Glutamatergic neuron (in vitro differentiated cells): ENCODE results near the gene CTNND2. TPM values are rescaled to one million over a fixed set of nuclear protein-coding genes. Genes with fewer than 3 reads are reported as not detected.

Experiments
- DNase-seq: peaks from one replicate; pipeline ENCODE4 v3.0.0; 2022
- H3K27ac Mint-ChIP-seq: one replicate; pipeline ENCODE4 v1.8.0; 2020; ENCODE audit warnings: mild to moderate bottlenecking, mixed read lengths, inconsistent platforms; ENCODE audit not compliant: unreplicated experiment
- H3K27me3 Mint-ChIP-seq: one replicate; pipeline ENCODE4 v1.8.0; 2020; ENCODE audit warnings: mild to moderate bottlenecking, moderate library complexity, mixed read lengths, inconsistent platforms; ENCODE audit not compliant: unreplicated experiment
- H3K36me3 Mint-ChIP-seq: one replicate; pipeline ENCODE4 v1.8.0; 2020; ENCODE audit warnings: mild to moderate bottlenecking, mixed read lengths, inconsistent platforms; ENCODE audit not compliant: unreplicated experiment
- H3K4me1 Mint-ChIP-seq: one replicate; pipeline ENCODE4 v1.8.0; 2020; ENCODE audit warnings: mild to moderate bottlenecking, low read depth, mixed read lengths, inconsistent platforms; ENCODE audit not compliant: unreplicated experiment
- H3K4me3 Mint-ChIP-seq: one replicate; pipeline ENCODE4 v1.8.0; 2020; ENCODE audit warnings: mild to moderate bottlenecking, mixed read lengths, inconsistent platforms; ENCODE audit not compliant: unreplicated experiment
- H3K9me3 Mint-ChIP-seq: one replicate; pipeline ENCODE4 v1.8.0; 2020; ENCODE audit warnings: mild to moderate bottlenecking, moderate library complexity, mixed read lengths, inconsistent platforms; ENCODE audit not compliant: unreplicated experiment
- total RNA-seq: library from RNA; stranded (reverse); fragmentation: NEBNext Ultra II Directional; extraction: Animal tissue kit (Norgen Biotek cat#: 25700); gene quantifications from one replicate; pipeline ENCODE4 v1.2.1, GENCODE V29; 2021; ENCODE audit not compliant: unreplicated experiment
- TF ChIP-seq, protein P1 (sequence below): fragments of 200-600 bp; sonication (generic); IDR thresholded peaks from one replicate; pipeline ENCODE4 v1.5.0; 2021; ENCODE audit not compliant: partially characterized antibody, unreplicated experiment

CTNND2 gene
- total RNA-seq, 1 donor from 2014 or later, result 134 TPM

- Mint-ChIP-seq H3K36me3 (no peaks in the 10 kb centered on the region), H3K27ac (no peak overlapping the region), H3K4me1 (peaks cover 1% of the 10 kb centered on the region), H3K27me3 (no peaks in the 10 kb centered on the region), H3K9me3 (no peaks in the 10 kb centered on the region), H3K4me3 (no peak overlapping the region)
- TF ChIP-seq, protein P1, sequence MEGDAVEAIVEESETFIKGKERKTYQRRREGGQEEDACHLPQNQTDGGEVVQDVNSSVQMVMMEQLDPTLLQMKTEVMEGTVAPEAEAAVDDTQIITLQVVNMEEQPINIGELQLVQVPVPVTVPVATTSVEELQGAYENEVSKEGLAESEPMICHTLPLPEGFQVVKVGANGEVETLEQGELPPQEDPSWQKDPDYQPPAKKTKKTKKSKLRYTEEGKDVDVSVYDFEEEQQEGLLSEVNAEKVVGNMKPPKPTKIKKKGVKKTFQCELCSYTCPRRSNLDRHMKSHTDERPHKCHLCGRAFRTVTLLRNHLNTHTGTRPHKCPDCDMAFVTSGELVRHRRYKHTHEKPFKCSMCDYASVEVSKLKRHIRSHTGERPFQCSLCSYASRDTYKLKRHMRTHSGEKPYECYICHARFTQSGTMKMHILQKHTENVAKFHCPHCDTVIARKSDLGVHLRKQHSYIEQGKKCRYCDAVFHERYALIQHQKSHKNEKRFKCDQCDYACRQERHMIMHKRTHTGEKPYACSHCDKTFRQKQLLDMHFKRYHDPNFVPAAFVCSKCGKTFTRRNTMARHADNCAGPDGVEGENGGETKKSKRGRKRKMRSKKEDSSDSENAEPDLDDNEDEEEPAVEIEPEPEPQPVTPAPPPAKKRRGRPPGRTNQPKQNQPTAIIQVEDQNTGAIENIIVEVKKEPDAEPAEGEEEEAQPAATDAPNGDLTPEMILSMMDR, result no peak
- DNase-seq, result no peak
Observed at GRCh38 chr5:11540112-11540511, 364.1 kb downstream of the CTNND2 start.

DNA sequence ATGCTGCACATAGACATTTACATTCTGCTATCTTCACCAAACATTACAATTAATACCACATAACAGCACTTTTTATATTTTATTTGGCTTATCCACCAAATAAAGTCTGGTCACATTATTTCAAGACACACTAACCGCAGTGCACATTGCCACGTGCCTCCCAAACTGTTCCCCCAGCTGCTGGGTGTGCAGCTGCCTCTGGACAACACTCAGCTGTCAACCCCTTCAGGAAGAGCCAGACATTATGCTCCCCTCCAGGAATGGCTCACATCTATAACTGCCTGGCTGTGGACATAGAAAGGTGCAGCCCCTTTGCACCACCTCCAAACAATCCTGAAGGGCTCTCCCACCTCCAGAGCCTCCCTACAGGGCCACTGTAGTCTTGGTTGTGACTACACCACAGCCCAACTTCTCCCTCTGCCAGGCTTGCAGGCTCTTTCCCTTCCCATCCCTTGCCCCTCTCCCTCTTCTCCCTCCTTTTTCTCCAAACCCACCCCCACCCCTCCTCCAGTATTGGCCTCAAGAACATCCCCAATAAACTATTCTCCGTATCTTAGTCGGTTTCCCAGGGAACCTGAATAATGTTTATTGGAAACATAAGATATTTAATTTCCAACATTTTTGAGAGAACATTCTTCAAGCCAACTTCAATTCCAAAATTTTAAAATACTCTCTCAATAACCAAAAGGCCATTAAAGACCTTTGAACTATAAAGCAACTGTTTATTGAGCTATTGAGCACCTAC lies 372.3 kb downstream of the CTNND2 start:
- Mint-ChIP-seq H3K4me3 (no peak overlapping the region), H3K9me3 (peaks cover 4% of the 10 kb centered on the region), H3K27ac (no peak overlapping the region), H3K27me3 (peaks cover 1% of the 10 kb centered on the region), H3K4me1 (peaks cover 14% of the 10 kb centered on the region), H3K36me3 (no peaks in the 10 kb centered on the region)
- TF ChIP-seq, protein P1, result no peak
- DNase-seq, result no peak

DNA sequence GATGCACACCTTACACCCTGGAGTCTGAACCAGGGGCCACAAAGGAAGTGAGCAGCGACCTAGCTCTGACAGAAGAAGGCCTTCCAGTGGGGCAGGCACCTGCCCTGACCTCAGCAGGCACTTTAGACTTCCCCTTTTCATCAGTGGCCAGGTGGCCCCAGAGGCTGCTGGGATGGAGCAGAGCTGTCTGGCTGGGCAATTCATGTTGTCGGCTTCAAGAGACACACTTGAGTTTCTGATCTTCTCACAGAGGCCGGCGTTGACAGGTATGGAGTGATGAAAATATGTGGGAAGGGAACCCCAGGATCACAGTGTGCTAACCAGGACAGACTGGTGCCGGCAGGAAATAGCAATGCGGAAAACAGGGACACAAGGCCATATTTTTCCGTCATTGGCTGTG lies 375.5 kb downstream of the CTNND2 start:
- H3K27ac Mint-ChIP-seq, result no peak overlapping the region
- TF ChIP-seq, protein P1, result no peak

GRCh38 chr5:11527652-11528349 lies 376.4 kb downstream of the CTNND2 start:
- Mint-ChIP-seq H3K4me3 (no peak overlapping the region), H3K4me1 (peaks cover 14% of the 10 kb centered on the region), H3K27ac (no peak overlapping the region), H3K9me3 (peaks cover 4% of the 10 kb centered on the region), H3K36me3 (no peaks in the 10 kb centered on the region), H3K27me3 (no peaks in the 10 kb centered on the region)
- TF ChIP-seq, protein P1, result no peak
- no peak for DNase-seq

More for the DNA sequence above, 375.5 kb downstream of the CTNND2 start:
- no peaks in the 10 kb centered on the region for H3K36me3 Mint-ChIP-seq
- no peaks in the 10 kb centered on the region for H3K27me3 Mint-ChIP-seq
- peaks cover 4% of the 10 kb centered on the region for H3K9me3 Mint-ChIP-seq
- H3K4me1 Mint-ChIP-seq, result peaks cover 14% of the 10 kb centered on the region
- DNase-seq, result no peak
- no peak overlapping the region for H3K4me3 Mint-ChIP-seq

DNA sequence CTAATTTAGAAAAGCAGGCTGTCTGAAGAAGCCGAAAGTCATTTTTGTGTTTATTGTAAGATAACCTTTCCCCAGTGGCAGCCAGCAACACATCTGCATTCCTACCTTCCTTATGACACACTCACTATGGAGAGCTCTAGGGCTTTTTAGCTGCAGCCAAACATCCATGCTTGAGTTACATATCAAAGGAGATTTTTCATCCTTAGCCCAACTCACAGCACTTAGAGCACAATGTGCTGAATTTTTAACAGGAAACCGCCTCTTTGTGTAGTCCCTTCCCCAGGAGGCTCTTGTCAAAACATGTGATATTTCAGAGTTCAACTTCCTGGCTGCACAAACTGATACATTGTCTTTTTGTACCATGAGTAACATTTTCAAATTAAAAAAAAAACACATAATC lies 379.2 kb downstream of the CTNND2 start:
- Mint-ChIP-seq H3K27ac (no peak overlapping the region), H3K4me3 (no peak overlapping the region), H3K4me1 (peaks cover 8% of the 10 kb centered on the region), H3K9me3 (peaks cover 3% of the 10 kb centered on the region), H3K36me3 (no peaks in the 10 kb centered on the region), H3K27me3 (no peaks in the 10 kb centered on the region)
- no peak for DNase-seq
- TF ChIP-seq, protein P1, result no peak
